Measurements from ENCODE around the gene ARHGEF38. TPM values are rescaled to one million over a fixed set of nuclear protein-coding genes. Genes with fewer than 3 reads are reported as not detected.

ARHGEF38 gene
- not detected for total RNA-seq

DNA sequence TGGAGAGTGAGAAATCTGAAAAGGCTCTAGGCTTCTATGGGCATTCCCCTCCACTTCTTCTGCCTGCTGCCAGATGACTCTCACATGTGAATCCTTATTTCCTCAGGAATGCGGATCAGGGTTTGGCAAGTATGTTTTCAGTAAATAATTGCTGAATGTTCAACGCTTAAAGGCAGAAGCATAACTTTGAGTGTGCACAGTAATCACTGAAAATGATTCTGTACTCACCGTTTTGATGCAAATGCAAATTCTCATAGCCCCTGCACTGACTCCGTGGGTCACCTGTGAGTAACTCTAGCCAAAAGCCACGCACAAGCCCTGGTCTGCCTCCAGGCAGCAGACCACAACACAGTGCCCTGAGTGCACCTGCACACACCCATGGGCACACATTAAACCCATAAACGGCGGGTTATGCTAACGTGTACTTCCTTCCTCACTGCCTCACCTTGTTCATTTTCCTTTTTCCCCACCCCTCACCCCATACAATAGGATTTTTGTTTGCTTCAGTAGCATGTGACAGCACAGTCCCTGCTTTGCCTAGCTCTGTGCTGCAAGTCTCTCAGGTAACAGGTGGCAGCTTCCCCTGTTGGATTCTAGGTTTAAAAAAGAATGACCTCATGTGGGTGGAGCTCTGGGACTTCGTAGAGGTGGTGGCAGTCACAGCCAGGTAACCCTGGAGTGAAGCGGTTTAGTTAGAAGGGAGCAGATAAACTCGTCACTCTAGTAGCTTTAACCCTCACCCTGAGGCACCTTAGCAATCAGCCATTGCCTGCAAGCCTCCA, at the start of gene ARHGEF38:
Gene ARHGEF38 (plus strand): TSS at position 656 of the 782 bp plus-strand sequence. CDS start 146 bp downstream, outside the sequence.
- no peaks in the 10 kb centered on the region for H3K36me3 ChIP-seq
- no peak for ATAC-seq (ENCODE audit: insufficient number of reproducible peaks, low FRiP score, low read depth)
- no peaks in the 10 kb centered on the region for H3K27me3 ChIP-seq (replicated peaks; ENCODE audit: insufficient read depth)
- no peaks in the 10 kb centered on the region for H3K4me1 ChIP-seq (ENCODE audit: control insufficient read depth in 1 of 2, low read depth in 2 of 2)
- no peak for DNase-seq (ENCODE audit: low spot score)
- no peaks in the 10 kb centered on the region for H3K9me3 ChIP-seq
- no peak within 1 kb of the TSS for H3K27ac ChIP-seq
- TF ChIP-seq, protein P1, sequence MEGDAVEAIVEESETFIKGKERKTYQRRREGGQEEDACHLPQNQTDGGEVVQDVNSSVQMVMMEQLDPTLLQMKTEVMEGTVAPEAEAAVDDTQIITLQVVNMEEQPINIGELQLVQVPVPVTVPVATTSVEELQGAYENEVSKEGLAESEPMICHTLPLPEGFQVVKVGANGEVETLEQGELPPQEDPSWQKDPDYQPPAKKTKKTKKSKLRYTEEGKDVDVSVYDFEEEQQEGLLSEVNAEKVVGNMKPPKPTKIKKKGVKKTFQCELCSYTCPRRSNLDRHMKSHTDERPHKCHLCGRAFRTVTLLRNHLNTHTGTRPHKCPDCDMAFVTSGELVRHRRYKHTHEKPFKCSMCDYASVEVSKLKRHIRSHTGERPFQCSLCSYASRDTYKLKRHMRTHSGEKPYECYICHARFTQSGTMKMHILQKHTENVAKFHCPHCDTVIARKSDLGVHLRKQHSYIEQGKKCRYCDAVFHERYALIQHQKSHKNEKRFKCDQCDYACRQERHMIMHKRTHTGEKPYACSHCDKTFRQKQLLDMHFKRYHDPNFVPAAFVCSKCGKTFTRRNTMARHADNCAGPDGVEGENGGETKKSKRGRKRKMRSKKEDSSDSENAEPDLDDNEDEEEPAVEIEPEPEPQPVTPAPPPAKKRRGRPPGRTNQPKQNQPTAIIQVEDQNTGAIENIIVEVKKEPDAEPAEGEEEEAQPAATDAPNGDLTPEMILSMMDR (IDR thresholded peaks at IDR 0.05) = no peak
- no peak within 1 kb of the TSS for H3K4me3 ChIP-seq

- H3K27ac ChIP-seq = no peak overlapping the region
- TF ChIP-seq, protein P1 (IDR thresholded peaks at IDR 0.05) = no peak
- ATAC-seq (ENCODE audit: insufficient number of reproducible peaks, low FRiP score, low read depth) (no peak), DNase-seq (ENCODE audit: low spot score) (no peak)
- H3K4me1 ChIP-seq (ENCODE audit: control insufficient read depth in 1 of 2, low read depth in 2 of 2) = no peaks in the 10 kb centered on the region
- H3K27me3 ChIP-seq (replicated peaks; ENCODE audit: insufficient read depth) = no peaks in the 10 kb centered on the region
- no peaks in the 10 kb centered on the region for H3K36me3 ChIP-seq
- H3K4me3 ChIP-seq = no peak overlapping the region
- no peaks in the 10 kb centered on the region for H3K9me3 ChIP-seq
These were observed 48.9 kb upstream of the ARHGEF38 start for GRCh38 chr4:105503484-105503883.

DNA sequence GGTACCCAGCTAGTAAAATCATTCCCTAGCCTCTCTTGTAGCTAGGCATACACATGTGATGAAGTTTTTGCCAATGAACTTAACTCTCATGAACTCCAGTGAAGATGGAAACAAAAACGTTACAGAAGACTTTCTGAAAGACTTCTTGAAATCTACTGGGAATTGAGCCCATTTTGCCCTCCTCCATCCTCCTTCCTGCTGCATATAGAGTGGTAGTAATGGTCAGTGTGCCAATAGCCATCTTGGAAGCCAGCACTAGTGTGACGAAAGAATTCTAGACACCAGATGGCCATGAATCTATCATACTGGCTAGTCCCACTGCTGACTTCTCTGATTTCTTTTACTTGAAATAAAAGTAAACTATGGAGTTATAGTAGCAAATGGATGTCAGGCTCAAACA, 47.7 kb upstream of the ARHGEF38 start:
- Histone ChIP-seq H3K9me3 (no peaks in the 10 kb centered on the region), H3K4me1 (ENCODE audit: control insufficient read depth in 1 of 2, low read depth in 2 of 2) (no peaks in the 10 kb centered on the region), H3K27me3 (replicated peaks; ENCODE audit: insufficient read depth) (no peaks in the 10 kb centered on the region), H3K27ac (no peak overlapping the region), H3K4me3 (no peak overlapping the region), H3K36me3 (no peaks in the 10 kb centered on the region)
- TF ChIP-seq, protein P1 (IDR thresholded peaks at IDR 0.05) = no peak
- DNase-seq (ENCODE audit: low spot score) = no peak
- no peak for ATAC-seq (ENCODE audit: insufficient number of reproducible peaks, low FRiP score, low read depth)

- H3K27me3 ChIP-seq (replicated peaks; ENCODE audit: insufficient read depth) = no peaks in the 10 kb centered on the region
These were observed 43.1 kb upstream of the ARHGEF38 start for GRCh38 chr4:105509291-105509690.

GRCh38 chr4:105509714-105510113, 42.7 kb upstream of the ARHGEF38 start:
- DNase-seq (ENCODE audit: low spot score) = no peak
- Histone ChIP-seq H3K4me3 (no peak overlapping the region), H3K9me3 (no peaks in the 10 kb centered on the region), H3K4me1 (ENCODE audit: control insufficient read depth in 1 of 2, low read depth in 2 of 2) (no peaks in the 10 kb centered on the region), H3K27ac (no peak overlapping the region), H3K27me3 (replicated peaks; ENCODE audit: insufficient read depth) (no peaks in the 10 kb centered on the region), H3K36me3 (no peaks in the 10 kb centered on the region)
- TF ChIP-seq, protein P1 (IDR thresholded peaks at IDR 0.05) = no peak
- no peak for ATAC-seq (ENCODE audit: insufficient number of reproducible peaks, low FRiP score, low read depth)

More at GRCh38 chr4:105509291-105509690, 43.1 kb upstream of the ARHGEF38 start:
- H3K4me3 ChIP-seq = no peak overlapping the region
- ATAC-seq (ENCODE audit: insufficient number of reproducible peaks, low FRiP score, low read depth) (no peak), DNase-seq (ENCODE audit: low spot score) (no peak)
- H3K4me1 ChIP-seq (ENCODE audit: control insufficient read depth in 1 of 2, low read depth in 2 of 2) = no peaks in the 10 kb centered on the region
- H3K9me3 ChIP-seq = no peaks in the 10 kb centered on the region
- H3K36me3 ChIP-seq = no peaks in the 10 kb centered on the region
- no peak overlapping the region for H3K27ac ChIP-seq
- TF ChIP-seq, protein P1 (IDR thresholded peaks at IDR 0.05) = no peak
